ENCODE results near the gene MYO5B. TPM values are rescaled to one million over a fixed set of nuclear protein-coding genes. Genes with fewer than 3 reads are reported as not detected.

Gene MYO5B
- total RNA-seq, 1 experiment from 2014 or later: 31.6 TPM

DNA sequence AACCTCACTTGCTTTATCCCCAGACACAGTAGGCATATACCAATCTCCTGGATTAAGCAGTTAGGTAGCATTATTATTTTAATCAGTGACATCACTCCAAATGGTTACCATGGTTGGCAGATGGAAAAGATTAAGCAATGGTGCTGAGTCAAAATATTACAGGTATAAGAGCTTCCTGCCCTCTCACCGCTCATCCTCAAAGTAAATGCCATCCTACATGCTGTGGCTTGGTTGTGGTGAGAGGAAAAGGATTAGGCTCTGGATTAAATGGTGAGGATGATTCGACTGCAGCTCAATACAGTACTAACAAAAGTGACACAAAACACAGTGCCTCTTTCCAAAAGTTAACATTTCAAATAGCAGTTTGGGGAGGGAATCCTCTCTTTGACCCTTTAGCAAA is 272.7 kb downstream of the MYO5B start:
- DNase-seq: no peak
- no peaks in the 10 kb centered on the region; the same call in 1 of the 2 replicates for H3K27me3 ChIP-seq

DNA sequence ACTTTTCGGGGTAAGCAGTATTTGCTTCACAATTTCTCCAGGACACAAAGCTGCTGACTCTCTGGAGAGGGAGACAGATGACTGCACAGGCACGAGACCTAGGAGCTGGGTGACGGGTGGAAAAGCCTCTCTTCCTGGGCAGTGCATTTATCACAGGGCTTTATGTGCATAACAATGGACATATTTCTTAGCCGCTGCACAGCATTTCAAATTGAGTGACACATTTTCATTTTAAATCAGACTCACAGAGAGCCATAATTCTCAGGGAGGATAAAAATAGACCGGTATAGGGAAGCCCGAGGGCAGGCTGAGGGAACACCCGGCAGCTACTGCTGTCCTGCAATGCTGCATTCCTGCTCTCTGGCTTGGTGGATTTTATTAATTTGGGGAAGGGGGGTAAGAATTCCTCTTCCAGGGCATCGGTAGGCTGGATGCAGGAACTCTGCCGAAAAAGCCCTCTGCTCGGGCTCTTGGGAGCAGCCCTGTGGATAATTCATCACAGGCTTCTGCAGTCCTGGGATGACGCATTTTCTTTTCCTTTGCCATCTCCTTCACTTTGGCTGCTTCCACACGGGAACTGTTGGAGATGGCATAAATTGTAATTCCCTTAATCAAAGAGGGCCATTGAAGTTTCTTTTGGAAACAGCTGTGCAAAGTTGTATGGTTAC is 273.5 kb downstream of the MYO5B start:
- Histone ChIP-seq H3K27me3 (no peaks in the 10 kb centered on the region; the same call in 1 of the 2 replicates), H3K36me3 (no peaks in the 10 kb centered on the region), H3K9me3 (no peaks in the 10 kb centered on the region), H3K4me3 (no peak overlapping the region)
- DNase-seq: no peak

More for the DNA sequence above, 272.7 kb downstream of the MYO5B start:
- H3K4me3 ChIP-seq: no peak overlapping the region
- H3K9me3 ChIP-seq: no peaks in the 10 kb centered on the region
- H3K36me3 ChIP-seq: no peaks in the 10 kb centered on the region

DNA sequence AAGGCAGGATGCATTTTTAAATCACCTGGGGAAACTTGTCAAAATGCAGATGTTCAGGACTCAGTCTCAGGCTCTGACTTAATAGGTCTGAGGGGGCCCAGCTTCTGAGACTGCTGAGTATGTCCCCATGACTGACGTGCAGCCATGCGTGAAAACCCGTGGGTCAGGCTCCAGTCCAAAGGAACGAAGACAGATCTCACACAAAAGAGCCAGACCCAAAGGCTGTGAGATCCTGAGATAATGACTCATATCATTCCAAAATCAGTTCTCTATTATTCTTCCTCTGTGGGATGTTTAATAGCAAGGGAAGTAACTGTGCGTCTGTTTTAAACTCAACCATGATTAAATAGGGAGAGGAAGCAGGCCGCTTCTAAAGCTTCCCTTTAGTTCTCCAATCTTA is 274.2 kb downstream of the MYO5B start:
- Histone ChIP-seq H3K4me3 (no peak overlapping the region), H3K27me3 (no peaks in the 10 kb centered on the region; the same call in 1 of the 2 replicates), H3K9me3 (no peaks in the 10 kb centered on the region), H3K36me3 (no peaks in the 10 kb centered on the region)
- DNase-seq: no peak

DNA sequence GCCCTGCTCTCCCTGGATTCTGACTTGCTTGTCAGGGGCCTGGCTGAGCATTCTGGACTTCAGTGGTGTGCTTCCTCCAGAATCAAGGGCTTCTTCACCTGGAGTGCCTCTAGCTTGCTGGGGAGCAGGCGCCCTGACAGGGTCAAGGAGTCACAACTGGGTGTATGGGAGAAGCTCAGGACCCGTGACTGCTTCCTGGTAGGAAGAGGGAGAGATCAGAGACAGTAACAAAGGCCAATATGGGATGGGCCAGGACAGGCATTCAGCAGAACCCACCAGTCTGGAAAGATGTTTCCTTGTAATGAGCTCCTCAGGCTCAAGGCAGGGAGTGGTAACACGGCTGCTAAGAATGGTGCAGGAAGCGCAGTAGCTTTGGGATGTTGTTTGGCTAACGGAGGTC is 277.2 kb downstream of the MYO5B start:
- no peak for DNase-seq
- Histone ChIP-seq H3K27me3 (no peaks in the 10 kb centered on the region; the same call in 1 of the 2 replicates), H3K4me3 (no peak overlapping the region), H3K36me3 (no peaks in the 10 kb centered on the region), H3K9me3 (no peaks in the 10 kb centered on the region)

DNA sequence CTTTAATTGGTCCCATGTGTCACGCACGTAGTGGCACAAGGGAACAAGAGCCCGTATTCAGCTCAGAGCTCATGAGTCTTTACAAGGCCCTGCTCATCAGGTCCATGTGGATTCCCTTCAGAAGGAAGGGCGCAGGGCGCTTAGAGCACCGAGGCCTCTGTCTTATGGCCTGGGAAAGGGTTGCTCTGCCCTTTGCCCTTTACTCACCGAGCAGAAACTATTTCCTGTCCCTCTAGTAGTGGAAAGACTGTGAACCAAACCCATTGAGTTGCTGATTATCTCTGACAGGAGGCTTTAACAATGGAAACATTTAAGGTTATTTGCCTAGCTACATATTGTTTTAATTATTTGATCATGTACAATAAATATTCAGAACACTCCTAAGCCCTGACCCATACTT is 279.6 kb downstream of the MYO5B start:
- no peak overlapping the region for H3K4me3 ChIP-seq
- H3K9me3 ChIP-seq: no peaks in the 10 kb centered on the region
- no peak for DNase-seq
- H3K36me3 ChIP-seq: no peaks in the 10 kb centered on the region
- H3K27me3 ChIP-seq: no peaks in the 10 kb centered on the region; the same call in 1 of the 2 replicates

DNA sequence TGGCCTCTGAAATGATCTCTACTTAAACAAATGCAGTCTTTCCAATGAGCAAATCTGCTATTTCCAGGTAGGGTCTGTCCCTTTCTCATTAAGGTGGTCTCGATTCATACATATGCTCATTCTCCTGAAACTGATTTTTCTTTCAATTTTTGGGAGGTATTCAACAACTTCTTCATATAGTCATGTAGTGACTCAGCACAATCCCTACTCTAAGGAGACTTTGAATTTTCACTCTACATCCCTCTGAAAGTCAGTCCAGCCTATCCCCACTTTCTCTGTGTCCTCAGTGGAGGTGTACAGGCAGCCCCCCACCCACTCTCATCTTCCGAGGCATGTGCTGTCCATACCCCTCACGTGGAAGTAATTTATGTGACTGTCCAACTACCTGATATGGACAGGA is 281.7 kb downstream of the MYO5B start:
- H3K9me3 ChIP-seq: no peaks in the 10 kb centered on the region
- no peak overlapping the region for H3K4me3 ChIP-seq
- no peaks in the 10 kb centered on the region for H3K36me3 ChIP-seq
- DNase-seq: no peak
- H3K27me3 ChIP-seq: no peaks in the 10 kb centered on the region; the same call in 1 of the 2 replicates

DNA sequence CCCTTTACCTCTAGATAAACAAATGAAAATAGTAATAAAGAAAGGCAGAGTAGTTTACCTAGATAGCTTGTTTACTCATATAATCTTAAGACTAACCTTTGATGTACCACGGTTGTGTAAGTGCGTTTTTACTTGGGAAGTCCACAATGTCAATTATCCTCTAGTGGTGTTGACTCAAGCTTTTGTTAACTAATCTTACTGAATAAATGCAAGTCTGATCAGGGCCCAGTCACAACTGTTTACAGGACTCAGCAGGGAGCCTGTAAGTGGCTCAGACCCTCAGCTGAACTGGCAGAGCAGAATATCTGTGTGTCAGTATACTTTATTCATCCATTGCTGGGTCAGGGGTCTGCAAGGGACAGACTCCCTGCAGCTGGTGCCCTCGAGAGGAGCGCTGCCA is 283.5 kb downstream of the MYO5B start:
- H3K9me3 ChIP-seq: no peaks in the 10 kb centered on the region
- no peak for DNase-seq
- H3K36me3 ChIP-seq: no peaks in the 10 kb centered on the region
- H3K27me3 ChIP-seq: no peaks in the 10 kb centered on the region
- no peak overlapping the region for H3K4me3 ChIP-seq

DNA sequence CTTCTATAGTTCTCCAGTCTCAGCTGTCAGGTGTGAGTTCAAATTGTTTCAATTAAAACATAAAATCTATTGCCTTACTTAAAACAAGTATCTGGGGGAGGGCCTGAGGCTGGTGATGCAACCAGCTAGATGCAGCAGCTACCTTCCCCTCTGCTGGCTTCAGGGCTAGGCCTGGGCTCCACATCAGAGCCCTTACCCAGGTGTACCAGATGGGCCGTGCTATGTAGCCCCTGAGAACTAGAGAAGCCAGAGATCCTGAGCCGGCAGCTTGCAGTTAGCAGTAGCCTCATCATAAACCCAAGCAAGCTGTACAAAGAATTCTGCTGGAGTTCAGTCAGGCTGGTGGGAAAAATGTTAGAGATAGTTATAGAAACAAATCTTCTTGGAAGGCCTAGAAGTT is 284.0 kb downstream of the MYO5B start:
- Histone ChIP-seq H3K27me3 (no peaks in the 10 kb centered on the region), H3K4me3 (no peak overlapping the region), H3K36me3 (no peaks in the 10 kb centered on the region), H3K9me3 (no peaks in the 10 kb centered on the region)
- DNase-seq: no peak

DNA sequence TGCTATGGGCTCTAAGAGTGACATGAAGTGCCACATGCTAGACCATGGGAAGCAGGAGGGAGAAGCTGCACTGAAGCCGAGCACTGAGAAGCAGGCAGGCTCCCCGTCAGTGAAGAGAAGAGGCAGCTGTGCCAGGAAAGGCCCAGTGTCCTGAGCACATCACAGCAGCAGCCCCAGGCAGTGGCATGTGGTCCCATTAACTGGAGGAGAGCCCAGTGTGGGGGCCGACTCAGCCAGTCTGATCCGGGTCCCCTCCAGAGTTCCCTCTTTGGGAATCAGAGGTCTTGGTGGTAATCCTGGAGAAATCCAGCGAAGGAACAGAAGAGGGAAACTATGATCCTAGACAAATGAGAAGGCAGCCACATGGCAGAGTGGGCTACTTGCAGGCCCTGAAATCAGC is 284.9 kb downstream of the MYO5B start:
- no peaks in the 10 kb centered on the region for H3K27me3 ChIP-seq
- no peak overlapping the region for H3K4me3 ChIP-seq
- H3K36me3 ChIP-seq: no peaks in the 10 kb centered on the region
- DNase-seq: no peak
- no peaks in the 10 kb centered on the region for H3K9me3 ChIP-seq

DNA sequence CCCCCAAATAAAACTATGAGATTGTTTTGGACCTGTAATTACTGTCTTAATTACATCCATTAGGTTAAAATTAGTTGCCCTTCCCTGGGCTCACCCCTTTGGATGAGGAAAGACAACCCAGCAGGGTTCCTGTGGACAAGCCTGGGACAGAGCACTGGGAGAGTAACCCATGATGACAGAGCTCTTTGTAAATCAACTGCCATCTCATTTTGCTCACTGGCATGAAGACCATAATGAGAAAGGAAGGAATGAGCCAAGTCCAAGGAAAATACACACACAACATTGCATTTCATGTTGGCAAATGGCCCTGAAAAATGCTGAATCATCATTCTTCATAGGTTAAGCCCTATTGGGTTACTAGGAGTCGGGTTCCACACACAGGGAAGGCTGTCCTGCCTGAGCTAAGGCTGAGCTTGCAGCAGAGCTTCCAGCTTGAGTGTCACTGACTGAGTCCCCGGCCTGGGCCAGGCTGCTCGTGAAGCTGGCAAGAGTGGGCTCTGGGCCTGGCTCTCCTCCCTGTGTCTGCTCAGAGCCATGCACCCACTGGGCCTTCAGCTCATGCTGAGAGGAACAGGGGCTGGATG is 287.5 kb downstream of the MYO5B start:
- DNase-seq: peak; percentile 8
- Histone ChIP-seq H3K9me3 (no peaks in the 10 kb centered on the region), H3K36me3 (no peaks in the 10 kb centered on the region), H3K4me3 (no peak overlapping the region), H3K27me3 (no peaks in the 10 kb centered on the region)

DNA sequence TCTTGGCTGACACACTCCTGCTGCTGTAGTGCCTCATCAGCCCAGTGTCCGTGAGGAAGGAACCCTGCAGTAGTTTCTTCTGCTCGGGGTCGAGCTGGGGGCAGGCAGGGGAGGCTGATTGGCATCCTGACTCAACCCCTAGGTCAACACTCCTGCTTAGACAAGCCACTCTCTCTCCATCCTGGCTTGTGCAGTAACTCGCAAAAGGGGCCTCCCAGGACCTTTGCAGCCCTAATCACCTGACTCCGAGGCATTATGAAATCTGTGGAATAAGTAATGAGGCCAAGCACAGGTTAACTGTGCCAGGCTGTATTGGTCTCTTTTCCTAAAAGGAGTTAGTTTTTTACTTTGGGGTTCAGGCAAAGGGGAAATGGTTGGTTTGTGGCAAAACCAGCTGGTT is 289.2 kb downstream of the MYO5B start:
- H3K27me3 ChIP-seq: no peaks in the 10 kb centered on the region
- no peaks in the 10 kb centered on the region for H3K9me3 ChIP-seq
- DNase-seq: no peak
- H3K4me3 ChIP-seq: no peak overlapping the region
- no peaks in the 10 kb centered on the region for H3K36me3 ChIP-seq

DNA sequence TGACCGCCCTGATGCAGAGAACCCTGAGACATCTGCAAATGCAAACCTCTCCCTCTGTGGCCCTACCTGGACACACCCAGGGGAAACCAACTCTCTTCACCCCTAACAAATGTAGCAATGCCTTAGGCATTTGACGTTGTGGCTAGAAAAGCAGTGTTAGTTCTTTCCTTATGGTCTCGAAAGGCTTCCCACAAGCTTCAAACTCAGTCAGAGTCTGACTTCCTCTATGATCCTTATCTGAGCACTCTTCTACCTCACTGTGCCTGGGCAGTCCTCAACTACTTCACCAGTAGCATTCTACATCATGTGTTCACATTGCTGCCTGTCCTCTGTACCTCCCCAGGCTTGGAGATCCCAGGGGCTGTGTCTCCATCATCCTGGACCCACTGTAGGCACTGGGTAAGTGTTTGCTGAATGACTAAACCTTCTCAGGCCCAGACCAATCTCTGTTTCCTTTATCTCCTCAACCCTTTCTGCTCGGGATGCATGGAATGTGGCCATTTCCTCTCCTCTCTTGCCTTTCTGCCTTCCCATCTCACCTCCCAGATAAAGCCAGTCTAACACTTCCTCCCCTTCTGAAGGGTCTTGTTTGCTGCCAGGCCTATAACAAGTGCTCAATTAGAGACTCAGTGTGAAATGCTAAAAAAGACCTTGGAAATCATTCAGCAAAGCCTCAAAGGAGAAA is 289.9 kb downstream of the MYO5B start:
- H3K4me3 ChIP-seq: no peak overlapping the region
- H3K9me3 ChIP-seq: no peaks in the 10 kb centered on the region
- no peaks in the 10 kb centered on the region for H3K27me3 ChIP-seq
- DNase-seq: no peak
- no peaks in the 10 kb centered on the region for H3K36me3 ChIP-seq

DNA sequence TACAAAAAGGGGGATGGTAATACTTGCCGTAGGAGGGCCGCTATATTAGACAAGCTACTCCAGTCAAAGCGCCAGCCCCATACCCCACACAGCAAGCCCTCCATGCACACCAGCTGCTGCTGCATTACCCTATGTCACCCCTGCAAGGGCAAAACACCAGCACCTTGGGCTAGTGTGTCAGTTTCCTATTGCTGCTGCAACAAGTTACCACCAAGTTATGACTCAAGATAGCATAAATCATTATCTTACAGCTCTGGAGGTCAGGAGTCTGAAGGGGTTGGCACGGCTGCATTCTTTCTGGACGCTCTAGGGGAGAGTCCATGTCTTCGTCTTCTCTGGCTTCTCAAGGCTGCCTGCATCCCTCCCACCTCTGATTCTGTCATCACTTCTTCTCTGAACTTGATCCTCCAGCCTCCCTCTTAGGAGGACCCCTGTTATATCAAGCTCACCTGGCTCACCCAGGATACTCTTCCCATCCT is 293.0 kb downstream of the MYO5B start:
- no peaks in the 10 kb centered on the region for H3K9me3 ChIP-seq
- H3K27me3 ChIP-seq: no peaks in the 10 kb centered on the region
- H3K36me3 ChIP-seq: no peaks in the 10 kb centered on the region
- H3K4me3 ChIP-seq: no peak overlapping the region
- DNase-seq: no peak

DNA sequence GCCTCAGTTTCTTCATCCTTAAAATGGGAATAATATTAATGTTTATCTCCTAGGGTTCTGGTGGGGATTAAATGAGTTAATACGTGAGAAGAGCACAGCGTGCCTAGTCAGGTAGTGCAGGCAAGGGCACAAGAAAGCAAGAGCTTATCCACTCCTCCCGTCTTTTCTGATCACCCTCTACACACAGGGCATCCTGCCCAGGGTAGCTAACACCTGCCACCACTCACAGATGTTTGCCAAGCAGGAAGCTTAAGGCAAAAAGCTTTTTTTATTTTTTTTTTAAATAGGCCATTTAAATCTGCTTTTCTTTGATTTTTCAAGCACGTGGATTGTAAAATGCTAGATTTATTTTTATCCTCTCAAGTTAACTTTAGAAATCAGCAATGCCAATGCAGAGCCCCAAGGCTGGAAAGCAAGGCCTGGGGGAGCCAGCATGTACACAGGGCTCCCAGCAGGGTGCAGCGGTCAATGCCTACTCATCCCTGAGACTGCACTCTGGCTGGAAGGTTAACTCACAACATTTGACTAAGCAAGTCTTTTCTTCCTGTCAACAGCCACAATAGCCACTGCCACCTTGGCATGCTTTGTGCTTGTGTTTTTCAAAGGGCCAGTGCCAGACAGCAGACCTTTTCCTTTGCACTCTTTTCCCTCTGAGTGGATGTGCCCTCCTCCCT is 295.2 kb downstream of the MYO5B start:
- no peak overlapping the region for H3K4me3 ChIP-seq
- no peaks in the 10 kb centered on the region for H3K27me3 ChIP-seq
- DNase-seq: peak; percentile 27
- H3K36me3 ChIP-seq: no peaks in the 10 kb centered on the region
- no peaks in the 10 kb centered on the region for H3K9me3 ChIP-seq

DNA sequence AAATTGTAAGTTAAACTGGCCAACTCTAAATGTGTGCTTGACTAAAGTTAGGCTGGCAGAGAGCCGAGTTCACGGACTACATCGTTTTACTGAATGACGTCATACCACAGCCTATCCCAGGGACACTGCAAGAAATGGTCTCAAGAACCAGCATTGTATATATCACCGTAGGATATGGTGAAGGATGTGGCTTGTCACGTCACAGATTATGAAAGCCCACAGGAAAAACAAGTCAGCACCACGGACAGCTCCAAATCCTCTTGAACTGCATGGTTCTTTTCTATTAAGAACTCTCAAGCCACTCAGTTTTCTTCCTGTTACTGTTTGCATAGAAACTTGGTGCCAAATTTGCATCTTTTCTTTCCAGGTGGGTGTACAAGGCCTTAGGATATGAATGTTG is 296.5 kb downstream of the MYO5B start:
- Histone ChIP-seq H3K4me3 (no peak overlapping the region), H3K9me3 (no peaks in the 10 kb centered on the region), H3K36me3 (no peaks in the 10 kb centered on the region), H3K27me3 (no peaks in the 10 kb centered on the region)
- peak; percentile 30 for DNase-seq

DNA sequence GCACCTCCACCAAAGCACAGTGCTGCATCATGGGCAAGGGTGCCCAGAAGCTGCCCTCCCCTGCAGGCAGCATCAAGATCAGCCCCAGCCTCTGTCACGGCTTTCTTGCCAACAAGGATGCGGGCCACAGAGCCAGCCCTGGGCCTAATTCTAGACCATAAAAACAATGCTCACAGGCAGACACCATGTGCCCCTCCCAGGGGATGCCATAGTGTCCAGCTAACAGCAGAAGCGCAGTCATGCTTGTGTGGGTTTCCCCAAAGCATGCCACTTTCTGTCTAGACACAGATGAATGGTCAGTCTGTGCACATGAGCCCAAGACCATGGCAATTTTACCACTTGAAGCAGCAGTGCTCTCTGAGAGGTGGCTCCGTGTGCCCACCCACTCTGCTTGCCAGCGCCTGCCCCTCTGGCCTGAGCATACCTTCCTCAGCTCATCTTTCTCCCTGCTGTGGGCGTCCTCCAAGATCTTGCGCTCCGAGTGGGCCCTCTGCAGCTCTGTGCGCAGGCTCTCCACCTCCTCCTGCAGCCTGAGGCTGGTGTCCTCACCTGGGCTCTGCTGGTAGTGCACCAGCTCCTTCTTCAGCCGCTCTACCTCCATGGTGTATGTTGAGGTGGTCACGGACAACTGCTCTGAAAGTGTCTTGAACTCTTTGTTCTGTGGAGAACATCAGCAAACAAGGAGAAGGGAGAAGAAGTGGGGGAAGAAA is 300.3 kb downstream of the MYO5B start:
- no peak for DNase-seq
- H3K9me3 ChIP-seq: no peaks in the 10 kb centered on the region
- no peaks in the 10 kb centered on the region for H3K27me3 ChIP-seq
- no peak overlapping the region for H3K4me3 ChIP-seq
- H3K36me3 ChIP-seq: no peaks in the 10 kb centered on the region

DNA sequence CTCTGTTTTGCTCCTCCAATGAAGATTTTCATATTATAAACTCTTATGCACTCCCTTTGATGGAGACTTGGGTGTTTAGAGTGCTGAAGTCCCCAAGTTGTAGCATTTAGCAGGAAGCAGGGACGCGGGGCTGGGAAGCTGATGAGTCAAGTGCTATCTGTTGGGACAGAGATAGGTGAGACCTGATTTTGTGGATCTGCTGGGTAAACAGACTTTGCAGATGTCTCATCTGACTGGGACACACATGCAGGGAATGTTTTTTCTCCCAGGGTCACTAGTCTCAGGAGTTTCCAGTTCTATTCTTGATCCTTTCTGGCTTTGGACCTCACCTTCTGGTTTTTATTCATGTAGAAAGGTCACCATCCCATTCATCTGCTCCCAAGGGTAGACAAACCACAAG is 301.9 kb downstream of the MYO5B start:
- Histone ChIP-seq H3K4me3 (no peak overlapping the region), H3K9me3 (no peaks in the 10 kb centered on the region), H3K27me3 (no peaks in the 10 kb centered on the region), H3K36me3 (no peaks in the 10 kb centered on the region)
- no peak for DNase-seq

Measured in MG63 (cell line).